Epidermal melanocyte (primary cell): Measurements from ENCODE around the gene ARF3.
"Not testable (repeated sequence)": the region's sequence is repeated elsewhere in the genome, so short reads cannot be mapped to it uniquely, and the experiment has no call there.

Source experiments
- DNase-seq: peaks from one replicate; pipeline ENCODE4 v3.0.0; 2011; ENCODE audit warnings: low spot score; ENCODE audit not compliant: insufficient read length

ARF3 gene

GRCh38 chr12:48932878-48933277, 24.4 kb downstream of the ARF3 start:
- DNase-seq: no peak

DNA sequence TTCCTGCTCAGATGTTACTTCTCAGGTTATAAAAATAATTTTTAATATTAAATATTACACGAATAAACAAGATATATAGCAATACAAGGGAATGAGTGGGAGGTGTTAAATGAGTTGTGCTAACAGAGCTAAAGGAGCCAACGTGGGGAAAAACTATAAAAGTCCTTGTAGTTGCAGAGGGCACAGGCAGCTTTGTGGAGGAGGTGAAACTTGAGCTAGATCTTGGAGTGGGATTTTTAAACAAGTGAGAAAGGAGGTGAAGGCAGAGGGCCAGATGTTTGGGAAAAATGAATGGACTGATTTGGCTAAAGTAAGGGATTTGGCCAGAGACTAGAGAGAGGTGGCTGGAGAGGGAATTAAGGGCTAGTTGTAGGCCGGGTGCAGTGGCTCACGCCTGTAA, 26.8 kb downstream of the ARF3 start:
- no peak for DNase-seq

DNA sequence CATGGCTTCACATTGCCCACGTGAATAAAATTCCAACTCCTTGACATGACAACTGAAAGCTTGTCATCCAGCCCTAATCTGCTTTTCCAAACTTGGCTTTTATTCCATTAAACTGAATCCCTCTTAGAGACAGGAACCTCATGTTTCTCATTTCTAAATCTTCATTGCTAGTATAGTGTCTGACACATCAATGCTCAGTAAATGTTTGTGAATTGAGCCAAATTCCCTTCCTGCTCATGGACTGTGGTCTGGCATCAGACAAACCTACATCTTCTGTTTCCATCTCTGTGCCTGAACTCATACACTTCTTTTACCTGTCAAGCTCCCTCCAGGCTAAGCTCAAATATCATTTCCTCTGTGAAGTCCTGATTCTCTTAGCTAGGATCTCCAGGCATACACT, 27.7 kb downstream of the ARF3 start:
- DNase-seq: no peak

DNA sequence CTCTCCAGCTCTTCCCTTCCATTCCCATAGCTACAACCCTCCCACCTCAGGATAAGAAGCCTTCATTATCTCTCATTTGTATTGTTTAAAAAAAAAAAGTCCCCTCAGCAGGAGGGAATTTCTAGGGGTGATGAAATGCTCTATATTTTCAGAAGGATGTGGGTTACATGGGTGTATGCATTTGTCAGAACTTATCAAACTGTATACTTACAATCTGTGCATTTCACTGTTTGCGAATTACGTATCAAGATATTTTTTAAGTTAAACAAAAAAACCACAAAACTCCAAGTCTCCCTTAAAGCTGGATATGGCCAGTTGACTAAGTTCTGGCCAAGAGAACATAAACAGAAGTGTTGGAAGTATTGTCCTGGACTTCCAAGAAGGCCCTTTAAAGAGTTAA, 30.0 kb downstream of the ARF3 start:
- DNase-seq: no peak

- DNase-seq: peak; percentile 60
These were observed 31.8 kb downstream of the ARF3 start, which contains the start of gene FKBP11 for GRCh38 chr12:48925304-48926011. FKBP11 (minus strand) TSS chr12:48925492; CDS start chr12:48925428, 64 bp downstream.

- no peak for DNase-seq
These were observed 32.5 kb downstream of the ARF3 start for GRCh38 chr12:48924617-48925303.

DNA sequence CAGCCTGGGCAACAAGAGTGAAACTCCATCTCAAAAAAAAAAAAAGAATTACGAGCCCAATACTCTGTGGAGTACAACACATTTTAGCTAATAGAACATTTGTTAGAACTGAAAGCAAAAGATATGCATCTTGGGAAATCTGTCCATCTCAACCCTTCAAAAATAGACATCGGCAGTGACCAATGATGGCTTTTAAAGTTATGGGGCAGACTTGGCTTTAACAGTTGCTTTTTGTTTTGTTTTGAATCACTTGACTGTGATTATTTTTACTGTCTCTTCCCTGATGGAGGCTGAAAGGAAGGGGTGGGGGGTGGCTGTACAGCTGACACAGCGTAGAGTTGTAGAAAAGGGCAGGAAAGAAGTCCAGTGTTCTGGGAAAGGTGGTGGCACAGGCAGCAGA, 34.2 kb downstream of the ARF3 start:
- no peak for DNase-seq

DNA sequence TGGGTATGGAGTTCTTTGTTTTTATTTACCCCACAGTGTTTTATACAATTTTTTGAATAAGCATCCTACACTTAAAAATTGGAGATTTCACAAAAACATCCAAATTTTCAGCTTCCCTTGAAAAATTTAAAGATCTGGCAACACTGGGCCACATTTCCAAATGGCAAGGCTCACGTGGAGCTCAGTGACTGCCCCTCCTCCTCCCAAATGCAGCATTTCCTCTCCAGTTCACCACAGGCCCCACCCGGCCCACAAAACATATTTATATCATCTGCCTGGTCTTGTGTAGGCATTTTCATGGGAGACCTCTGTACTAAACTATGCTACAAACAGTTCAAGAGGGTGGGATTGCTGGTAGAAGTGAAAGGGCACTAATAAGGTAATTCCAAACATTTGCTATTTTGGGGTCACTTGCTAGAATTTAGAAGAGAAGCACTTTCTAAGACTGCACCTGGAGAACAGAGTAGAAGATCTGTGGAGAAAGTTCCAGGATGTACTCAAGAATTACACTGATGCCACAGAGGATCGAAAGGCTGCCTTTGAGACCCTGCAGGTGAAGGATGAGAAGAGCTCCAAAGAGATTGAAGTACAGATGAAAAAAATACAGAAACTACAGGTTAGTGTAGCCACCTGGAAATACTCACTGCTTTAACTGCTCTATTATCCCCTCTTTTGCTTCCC, 39.3 kb downstream of the ARF3 start:
- DNase-seq: no peak

GRCh38 chr12:48910196-48910595, 47.1 kb downstream of the ARF3 start:
- no peak for DNase-seq

- DNase-seq: not testable (repeated sequence)
These were observed 47.6 kb downstream of the ARF3 start for GRCh38 chr12:48909698-48910097.

- DNase-seq: no peak
These were observed 50.0 kb downstream of the ARF3 start for GRCh38 chr12:48907245-48907644.

GRCh38 chr12:48903982-48904411, 53.3 kb downstream of the ARF3 start:
- peak; percentile 79 for DNase-seq

- no peak for DNase-seq
These were observed 53.8 kb downstream of the ARF3 start for GRCh38 chr12:48903363-48903981.

DNA sequence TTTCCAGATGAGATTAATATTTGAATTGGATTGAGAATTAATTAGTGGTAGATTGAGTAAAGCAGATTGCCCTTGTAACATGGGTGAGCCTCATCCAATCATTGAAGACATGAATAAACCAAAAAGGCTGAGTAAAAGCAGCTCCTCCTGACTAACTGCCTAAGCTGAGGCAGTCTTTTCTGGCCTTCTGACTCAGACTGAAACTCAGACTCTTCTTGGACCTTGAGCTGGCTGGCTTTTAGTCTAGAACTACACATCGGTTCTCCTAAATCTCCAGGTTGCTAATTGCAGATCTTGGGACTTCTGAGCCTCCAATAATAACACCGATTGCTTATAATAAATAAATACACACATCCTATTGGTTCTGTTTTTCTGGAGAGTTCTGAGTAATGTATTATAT, 56.0 kb downstream of the ARF3 start:
- no peak for DNase-seq

DNA sequence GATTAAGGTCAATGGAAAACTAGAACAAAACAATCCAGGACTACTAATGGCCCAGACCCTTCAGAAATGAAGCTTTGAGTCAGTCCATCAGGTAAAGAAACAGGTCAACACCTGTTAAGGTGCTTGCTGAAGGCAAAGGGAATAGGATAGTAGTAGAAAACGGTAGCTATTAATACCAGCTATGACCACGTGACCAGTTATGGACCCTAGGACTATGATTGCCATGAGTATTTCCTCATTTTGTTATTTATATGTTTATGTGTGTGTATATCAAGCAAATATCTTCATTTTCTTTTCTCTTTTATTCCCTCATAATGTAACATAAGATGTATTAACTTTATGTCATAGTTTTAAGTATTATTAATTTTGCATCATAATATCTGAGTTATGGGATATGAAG, 57.6 kb downstream of the ARF3 start:
- DNase-seq: no peak

DNA sequence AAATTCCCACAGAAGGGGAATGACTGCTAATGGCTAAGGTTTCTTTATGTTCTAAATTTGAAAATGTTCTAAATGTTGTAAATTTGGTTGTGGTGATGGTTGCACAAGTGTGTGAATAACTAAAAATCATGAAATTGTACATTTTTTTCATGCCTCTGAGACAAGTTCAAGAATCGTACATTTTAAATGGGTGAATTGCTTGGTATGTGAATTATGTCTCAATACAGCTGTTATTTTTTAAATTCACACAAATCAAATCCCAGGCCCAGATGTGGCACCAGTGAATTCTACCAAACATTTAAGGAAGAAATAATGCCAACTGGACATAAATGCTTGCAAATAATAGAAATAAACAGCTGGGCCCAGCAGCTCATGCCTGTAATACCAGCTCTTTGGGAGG, 63.0 kb downstream of the ARF3 start:
- no peak for DNase-seq

DNA sequence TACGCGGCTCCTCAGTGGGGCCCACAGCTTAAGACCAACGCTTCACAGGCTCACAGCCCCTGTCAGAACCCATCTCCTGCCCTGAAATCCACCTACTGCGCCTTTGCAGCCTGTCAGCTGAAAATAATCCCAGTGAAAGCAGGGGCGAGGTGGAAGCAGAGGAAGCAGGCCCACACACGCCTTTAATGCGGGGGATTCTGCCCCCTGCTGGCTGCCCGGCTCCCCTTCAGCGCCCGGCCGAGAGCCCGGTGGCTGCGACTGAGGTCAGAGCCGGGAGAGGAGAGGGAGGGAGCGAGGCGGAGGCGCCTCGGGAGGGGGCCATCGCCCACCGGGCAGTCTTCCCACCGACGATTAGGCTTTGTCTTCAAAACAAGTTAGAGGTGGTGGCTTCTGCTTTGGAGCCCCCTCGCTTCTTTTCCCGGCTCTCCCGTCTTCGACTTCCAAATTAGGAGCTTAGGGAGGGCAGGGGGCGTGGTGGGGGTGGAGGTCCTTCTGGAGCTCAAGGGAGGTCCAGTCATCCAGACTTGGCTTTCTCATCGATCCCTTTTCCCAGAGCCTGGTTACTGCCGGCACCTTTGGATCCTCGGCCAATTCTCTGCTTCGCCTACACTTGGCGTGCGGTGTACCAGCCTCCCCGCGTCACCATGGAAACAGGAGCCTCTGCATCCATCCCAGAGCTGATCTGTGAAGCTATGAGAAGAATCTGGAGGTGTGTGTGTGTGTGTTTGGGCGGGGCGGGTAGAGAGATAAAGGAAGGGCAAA, 66.4 kb downstream of the ARF3 start:
- DNase-seq: no peak

DNA sequence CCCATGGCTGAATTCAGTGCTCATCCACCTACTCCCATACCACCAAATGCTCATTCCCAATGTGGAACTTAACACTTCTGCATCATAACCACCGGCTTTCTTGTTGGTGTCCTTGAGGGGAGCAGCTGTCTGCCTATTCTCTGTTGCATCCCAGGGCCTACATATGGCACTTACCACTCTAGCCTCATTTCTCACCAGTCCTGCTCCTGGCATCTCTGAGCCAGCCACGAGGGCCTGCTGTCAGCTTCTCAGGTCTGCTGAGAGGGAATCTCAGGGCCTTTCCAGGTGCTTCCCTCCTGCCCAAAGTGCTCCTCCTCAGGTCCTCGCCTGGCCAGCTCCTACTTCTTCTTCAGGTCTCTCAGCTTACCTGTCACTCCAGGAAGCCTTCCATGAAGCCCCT, 67.6 kb downstream of the ARF3 start:
- DNase-seq: no peak
